HG02798 (cell line): ENCODE data around the gene LHX8.
"Not testable (repeated sequence)": the region's sequence is repeated elsewhere in the genome, so short reads cannot be mapped to it uniquely, and the experiment has no call there.

Source experiments
- ATAC-seq: cut with Tn5 transposase; IDR thresholded peaks from one replicate; pipeline ENCODE4 v1.9.1; 2021; ENCODE audit warnings: mild to moderate bottlenecking; ENCODE audit not compliant: unreplicated experiment, poor library complexity

The LHX8 gene

DNA sequence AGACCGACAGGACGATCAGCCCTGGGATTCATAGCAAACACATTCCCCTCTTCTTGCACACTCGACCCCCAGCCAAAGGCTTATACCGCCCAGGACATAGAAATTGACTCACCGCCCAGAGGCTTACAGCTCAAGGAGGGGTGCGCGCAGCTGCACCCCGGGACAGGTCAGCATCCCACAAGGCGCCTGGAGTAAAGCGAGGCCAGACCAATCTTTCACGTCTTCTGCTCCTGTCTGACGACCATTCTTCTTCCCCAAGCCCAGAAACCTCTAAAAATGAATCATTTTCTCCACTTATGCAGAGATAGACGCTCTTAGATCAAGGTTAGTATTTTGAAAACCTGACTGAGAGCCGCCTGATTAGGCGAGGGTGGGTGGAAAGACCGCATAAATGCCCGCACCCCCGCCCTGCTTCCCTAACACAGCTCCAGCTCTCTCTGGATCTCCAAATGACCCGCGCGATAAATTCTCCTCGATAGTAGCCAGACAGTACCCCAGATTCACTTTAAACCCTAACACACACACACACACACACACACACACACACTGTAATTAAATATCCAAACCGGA, 1.9 kb upstream of the LHX8 start:
- no peak for ATAC-seq

DNA sequence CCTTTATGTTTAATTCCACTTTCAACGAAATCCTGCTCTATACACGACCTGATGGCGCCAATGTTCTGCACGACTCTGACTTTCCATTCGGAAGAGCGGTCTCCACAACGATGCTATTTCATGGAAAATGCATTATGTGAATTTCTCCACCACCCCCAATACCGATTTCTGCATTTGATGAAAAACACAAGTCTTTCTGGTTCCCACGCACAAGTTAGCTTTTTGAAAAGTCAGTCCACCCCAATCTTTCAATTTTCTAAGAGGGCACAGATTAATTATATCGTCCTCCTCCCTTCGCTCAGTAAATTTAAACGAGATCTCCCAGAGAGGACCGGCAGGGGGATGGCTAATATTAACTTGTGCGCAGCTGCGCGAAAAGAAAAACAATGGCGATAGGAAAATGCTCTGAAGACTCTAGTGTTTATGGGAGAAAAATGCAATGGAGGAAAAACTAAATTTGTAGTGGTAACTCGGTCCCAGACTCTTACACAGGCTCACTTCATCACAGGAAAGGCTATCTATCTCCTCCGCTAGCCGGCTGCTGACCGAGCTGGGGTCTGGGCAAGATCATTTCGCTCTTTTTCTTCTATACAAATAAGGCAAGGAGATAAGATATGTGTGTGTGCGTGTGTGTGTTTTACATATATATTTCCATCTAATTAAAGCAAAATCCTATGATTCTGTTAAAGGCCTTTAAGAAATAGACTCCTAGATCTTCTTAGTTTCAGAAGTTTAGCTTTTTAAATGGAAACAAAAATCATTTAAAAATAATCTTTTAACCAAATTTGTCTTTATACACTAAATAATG, 1.2 kb upstream of the LHX8 start:
- no peak for ATAC-seq

DNA sequence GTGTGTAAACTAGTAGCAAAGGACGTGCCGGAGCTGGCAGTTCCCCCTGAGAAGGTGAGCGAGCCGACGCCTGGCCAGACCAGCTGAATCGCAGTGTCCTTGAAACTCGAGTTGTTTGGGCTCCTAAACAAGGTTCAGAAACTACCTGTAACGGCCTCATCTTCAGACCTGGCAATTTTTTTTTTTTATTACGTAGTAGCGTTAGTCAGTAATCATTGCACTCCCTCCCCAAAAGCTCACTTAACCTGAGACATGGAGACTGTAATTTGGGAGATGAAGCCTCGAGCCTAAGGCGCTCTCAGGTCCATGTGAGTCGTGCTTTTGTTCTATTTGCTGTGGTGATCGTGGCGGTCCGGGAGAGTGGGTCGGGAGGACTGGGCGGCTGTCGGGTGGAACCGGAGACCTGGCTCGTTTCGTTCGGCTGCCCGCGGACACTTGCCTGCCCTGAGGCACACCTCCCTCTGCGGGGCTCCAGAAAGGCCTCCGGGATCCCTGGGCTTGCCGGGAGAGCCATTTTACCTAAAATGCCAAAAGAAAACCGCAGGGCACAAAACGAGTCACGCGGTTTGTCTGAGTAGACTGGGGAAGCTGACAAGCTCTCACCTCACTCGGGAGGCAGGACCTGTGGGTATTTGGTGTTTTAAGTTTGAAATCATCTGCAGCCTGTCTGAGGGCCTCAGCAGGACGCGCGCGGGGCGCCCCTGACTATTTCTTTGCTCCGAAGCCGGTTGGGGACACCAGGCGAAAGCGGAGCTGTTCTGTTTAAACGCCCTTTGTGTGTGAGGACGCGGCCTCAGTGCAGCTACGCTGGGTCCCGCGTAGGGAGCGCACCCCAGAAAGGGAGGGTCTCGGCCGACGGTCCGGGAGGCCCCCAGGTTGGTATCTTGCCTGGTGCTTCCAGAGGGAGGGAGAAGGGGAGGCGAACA, 722 bp downstream of the LHX8 start:
- no peak for ATAC-seq

DNA sequence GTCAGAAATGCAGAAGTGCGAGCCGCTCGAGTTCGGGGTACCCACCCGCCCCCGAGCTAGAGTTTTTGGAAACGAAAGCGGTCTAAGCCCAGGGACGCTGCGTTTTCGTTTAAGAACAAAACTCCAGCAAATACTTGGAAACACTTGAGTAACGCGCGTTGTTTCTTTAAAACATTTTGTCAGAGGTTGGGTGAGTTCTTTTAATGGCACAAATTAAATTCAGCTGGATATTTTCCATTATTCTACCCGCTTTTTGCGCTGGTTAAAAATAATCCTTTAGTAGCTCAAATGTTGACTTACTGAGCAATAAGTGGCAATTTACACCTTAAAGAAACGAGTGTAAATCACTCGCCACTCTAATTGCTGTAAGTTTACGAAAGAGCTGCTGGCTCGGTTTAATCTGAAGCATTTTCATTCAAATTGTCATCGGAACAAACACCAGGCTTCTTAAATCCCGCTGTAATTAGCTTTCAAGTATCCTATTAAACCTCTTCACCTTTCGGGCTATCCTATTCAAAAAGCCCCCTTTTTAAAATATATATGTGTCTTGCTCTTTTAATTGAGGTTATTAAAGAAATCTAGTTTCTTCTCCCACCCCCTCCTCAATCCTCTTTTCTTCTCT, 1.5 kb downstream of the LHX8 start:
- ATAC-seq: no peak

DNA sequence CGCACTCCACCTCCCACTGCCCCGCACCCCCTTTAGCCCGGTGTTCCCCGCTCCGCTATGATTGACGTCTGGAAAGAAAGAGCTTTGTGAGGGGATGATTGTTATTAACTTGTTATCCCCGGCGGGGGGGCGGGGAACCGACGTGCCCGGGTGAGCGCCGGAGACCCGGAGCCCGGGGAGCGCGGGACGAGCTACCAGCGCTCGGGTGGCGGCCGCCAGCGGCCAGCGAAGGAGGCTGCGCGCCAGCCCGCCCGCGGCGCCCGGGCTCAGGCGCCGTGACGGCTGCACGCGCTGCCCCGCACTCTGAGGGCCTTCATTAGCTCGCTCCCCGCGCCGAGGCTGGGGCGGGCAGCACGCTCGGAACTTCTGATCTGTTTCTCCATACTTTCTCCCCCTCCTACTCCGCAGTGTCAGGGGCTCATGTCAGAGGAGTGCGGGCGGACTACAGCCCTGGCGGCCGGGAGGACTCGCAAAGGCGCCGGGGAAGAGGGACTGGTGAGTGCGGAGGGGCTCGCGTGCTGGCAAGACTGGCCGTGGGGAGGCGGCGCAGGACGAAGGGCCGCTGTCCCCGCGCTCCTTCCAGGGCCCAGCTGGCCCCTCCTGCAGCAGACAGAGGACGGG, 2.1 kb downstream of the LHX8 start:
- ATAC-seq: no peak

DNA sequence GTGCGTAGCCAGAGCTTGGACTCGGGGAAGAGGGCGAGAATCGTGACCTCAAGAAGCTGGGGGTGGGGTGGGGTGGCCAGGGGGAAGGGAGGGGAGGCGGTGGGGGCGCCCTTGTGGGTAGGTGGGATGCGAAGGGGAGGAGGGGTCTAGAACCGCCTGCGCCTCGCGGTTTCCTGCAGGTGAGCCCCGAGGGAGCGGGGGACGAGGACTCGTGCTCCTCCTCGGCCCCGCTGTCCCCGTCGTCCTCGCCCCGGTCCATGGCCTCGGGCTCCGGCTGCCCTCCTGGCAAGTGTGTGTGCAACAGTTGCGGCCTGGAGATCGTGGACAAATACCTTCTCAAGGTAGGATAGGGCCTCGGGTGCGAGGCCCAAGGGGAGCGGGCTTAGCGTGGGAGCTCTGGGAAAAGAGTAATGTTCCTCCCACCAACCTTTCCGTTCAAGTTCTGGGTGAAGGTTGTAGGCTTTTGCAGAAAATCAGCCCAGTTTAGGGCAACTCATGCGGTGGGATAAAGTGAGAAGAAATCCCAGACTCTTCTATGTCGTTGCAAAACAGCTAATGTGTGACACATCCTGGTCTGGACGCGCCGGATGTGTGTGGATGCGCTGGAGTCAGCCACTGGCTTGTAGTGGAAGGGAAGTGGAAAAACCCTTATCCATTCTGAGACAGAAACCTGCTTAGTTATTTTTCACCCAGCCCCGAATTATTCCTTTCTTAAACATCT, 2.9 kb downstream of the LHX8 start:
- no peak for ATAC-seq

DNA sequence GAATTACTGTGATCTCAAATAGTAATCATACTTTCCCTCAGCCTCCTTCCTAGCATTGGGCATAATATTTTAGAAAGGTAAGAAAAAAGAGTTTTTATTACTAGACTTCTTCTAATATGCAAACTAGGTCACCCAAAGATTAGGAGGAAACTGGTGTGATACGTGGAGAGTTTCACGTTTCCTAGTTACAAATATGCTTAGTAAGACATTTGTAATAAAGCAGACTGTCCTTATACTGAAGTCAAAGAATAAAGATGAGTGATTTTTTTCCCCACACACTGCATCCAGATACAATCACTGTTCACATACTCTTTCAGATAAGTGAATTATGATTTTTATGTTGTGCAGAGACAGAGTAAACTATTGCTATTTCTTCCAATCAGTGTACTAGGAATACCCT, 17.9 kb downstream of the LHX8 start:
- ATAC-seq: no peak

DNA sequence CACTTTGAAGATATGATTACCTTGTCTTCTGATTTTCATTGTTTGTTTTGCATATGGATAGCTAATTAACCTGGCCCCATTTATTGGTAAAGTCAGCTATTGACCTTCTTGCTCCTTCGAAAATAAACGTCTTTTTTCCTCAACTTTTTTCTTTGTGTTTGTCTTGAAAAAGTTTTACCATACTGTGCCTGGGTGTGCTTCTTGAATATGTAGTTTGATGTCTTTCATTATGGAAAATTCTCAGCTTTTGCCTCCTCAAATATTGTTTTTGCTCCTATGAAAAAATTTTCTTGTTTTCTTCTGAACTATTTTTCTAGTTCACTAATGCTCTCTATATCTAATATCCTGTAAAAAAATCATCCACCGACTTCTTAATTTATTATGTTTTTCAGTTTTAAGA, 25.0 kb downstream of the LHX8 start:
- no peak for ATAC-seq

DNA sequence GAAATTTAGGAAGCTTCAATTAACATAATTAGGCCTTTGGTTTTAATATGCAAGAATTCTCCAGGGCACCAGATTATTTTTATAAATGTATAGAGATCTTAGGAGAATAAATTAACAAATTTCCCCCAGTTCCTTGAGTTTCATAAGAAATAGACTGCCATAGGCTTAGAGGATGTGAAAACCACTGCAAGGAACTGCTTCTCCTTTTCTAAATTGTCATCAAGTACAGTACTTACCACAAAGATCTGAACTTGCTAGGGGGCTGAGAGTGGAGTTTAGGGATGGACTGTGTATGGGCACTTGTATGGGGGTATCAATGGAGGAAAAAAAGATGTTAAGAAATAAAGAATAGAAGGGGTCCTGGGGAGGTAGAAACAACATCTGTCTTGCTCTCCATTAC, 31.1 kb downstream of the LHX8 start:
- ATAC-seq: no peak

DNA sequence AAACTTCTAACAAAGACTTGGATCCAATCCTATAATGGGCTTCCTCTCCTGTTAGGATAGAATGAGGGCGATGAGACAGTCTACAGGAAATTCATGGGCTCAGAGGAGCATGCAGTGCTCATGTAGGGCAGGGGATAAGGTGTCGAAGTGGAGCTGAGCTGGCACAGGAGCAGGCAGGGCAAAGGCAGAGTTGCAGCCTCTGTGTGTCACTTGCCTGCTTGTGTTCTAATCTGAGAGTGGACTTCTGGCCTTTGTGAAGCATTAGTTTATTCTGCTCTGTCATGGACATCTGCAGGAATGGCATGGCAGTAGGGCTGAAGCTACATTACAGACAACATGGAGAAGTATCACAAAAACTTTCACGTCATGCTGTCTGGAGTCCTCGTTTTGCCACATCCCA, 32.6 kb downstream of the LHX8 start:
- ATAC-seq: no peak

DNA sequence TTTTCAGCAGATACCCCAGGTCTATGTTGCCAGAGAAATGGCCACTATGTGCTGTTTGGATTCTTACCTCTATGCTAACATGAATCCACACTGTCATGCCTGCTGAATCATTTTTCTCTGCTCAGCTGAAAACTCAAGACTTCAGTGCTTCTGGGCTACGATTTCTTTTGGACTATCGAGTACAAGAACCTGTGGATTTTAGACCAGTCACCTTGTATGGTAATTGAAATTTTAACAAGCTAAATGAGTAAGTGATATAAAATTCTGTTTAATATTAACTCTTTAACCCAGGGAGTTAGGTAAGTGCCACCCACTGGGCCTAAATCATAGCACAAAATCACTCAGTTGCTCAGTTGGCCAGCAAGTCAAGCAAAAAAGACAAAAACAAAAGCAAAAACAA, 35.8 kb downstream of the LHX8 start:
- no peak for ATAC-seq

DNA sequence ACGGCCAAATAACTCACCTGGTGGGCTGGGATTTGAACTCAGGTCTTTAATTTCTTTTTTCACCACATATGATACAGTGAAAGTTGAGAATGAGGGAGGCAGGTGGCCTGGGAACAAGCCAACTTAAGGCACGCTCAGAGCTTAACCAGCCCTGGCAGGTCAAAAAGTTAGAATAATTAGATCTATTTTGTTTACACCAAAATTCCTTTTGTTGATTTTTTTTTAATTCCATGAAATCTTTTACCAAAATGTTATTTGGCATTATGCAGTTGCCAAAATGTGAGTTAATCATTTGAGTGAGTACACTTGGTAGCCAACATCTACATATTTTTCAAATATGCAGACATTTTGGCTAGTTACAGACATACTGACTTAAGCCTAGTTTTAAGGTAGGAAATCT, 36.8 kb downstream of the LHX8 start:
- ATAC-seq: no peak

DNA sequence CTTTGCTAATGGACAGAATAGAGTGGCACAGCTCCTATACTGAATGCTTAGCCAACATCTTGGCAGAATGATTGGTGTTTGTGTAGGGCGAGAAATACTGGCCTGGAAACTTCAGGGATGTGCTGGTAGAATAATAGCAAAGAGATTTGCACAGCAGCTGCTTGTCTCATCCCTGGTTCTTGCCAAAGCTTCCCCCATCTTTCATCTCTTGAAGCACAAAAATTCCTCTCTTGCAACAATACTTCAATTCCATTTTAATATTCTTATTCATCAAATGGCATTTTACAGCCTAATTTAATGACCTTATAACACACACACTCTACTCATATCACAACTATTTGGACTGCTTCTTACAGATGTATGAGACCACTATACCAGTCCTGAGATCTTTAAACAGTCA, 37.7 kb downstream of the LHX8 start:
- no peak for ATAC-seq

DNA sequence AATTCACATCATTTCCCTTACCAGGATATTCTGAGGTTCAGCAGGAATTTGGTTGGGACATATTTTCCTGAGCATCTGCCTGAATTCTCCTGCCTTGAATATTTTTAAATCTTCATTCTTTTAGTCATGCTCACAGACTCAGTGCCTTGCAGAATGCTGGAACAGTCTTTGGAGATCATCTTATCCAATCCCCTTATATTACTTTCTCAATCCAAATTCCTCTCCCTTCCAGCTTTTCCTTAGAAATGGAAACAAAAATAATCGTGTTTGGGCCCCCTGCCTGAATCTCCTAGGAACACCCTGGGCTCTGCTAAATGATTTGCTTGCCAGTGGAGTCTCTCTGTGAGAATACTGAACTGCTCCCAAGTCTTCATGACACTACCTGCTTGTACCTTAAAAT, 38.4 kb downstream of the LHX8 start:
- ATAC-seq: no peak

DNA sequence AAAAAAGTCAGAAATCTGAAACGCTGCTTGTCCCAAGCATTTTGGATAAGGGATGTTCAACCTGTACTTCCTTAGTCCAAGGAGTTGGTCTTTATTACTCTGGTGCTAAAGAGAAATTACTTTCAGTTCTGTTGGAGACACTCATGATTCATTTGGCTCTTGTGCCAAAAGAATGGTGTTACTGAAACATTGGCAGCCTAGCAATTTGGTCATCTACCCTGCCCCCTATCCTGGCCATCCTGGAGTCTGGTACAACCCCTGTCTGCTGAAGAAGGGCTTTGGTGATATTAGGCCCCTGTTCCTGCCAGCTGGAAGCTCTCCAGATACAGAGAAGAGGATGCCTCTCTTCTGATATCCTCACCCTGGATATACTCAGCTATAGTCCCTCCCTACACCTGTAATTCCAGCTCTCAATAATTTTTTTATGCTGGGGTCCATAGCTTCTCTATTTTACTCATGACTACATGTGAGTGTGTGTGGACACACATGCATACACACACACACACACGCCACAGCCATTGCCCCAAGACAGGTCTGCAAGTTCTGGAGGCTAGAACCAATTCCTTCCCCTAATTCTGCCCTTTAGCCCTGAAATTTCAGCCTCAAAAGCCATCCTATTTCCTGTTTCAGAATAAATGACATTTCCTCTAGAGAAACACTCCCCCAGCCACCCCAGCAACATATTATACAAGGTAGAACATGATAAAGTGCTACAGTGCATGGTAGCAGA, 40.0 kb downstream of the LHX8 start:
- ATAC-seq: no peak

DNA sequence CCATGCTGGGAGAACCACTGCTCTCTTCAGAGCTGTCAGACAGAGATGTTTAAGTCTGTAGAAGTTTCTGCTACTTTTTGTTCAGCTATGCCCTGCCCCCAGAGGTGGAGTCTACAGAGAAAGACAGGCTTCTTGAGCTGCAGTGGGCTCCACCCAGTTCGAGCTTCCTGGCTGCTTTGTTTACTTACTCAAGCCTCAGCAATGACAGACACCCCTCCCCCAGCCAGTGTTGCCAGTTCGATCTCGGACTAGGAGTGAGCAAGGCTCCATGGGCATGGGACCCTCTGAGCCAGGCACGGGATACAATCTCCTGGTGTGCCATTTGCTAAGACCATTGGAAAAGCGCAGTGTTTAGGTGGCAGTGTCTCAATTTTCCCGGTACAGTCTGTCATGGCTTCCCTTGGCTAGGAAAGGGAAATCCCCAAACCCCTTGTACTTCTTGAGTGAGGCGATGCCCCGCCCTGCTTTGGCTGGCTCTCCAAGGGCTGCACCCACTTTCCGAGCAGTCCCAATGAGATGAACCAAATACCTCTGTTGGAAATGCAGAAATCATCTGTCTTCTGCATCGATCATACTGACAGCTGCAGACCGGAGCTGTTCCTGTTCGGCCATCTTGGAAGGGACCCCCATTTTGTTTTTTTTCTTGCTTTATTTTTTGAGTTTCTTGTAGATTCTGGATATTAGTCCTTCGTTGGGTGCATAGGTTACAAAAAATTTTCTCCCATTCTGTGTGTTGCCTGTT, 47.2 kb downstream of the LHX8 start:
- not testable (repeated sequence) for ATAC-seq

DNA sequence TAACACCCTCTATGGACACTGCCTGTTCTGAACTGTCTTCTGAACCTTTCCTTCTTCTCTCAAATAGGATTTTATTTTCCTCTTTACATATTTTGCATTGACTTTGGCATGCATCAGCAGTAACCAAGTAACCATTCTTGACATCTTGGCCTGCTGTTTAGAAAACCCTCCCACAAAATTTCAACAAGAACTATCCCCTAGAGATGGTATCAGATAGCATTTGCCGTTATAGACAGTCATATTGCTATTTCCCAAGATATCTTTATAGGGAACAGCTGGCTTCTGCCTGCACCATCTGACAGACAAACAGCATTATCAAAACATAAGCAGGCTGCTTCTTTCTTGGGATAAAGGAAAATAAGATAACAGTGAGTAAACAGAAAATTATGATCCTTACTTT, 54.7 kb downstream of the LHX8 start:
- ATAC-seq: no peak

DNA sequence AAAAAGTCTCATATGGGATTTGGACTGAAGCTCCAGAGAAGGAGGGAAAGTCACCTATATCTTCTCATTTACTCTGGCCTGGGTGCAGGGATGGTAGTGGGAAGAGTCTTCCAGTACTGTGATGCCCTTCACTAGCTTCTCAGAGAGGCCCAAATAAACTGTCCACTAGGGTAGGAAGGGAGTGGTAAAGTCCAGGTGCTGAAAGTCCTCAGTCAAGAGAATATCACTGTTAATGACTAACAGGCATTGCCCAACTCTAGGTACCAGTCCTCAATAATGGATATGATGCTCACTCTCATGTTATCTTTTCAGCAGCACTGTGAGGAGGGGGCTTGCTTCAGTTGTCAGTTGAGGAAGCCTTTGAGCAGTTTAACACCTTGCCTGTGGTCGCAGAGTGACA, 64.0 kb downstream of the LHX8 start:
- ATAC-seq: no peak
